ENCODE results near the gene NLRP4. TPM values are rescaled to one million over a fixed set of nuclear protein-coding genes. Genes with fewer than 3 reads are reported as not detected.

Gene NLRP4
- total and polyA plus RNA-seq, 2 of the 8 experiments (the other 6 are each of a cell fraction or from before 2014, with no cell fraction given): not detected

DNA sequence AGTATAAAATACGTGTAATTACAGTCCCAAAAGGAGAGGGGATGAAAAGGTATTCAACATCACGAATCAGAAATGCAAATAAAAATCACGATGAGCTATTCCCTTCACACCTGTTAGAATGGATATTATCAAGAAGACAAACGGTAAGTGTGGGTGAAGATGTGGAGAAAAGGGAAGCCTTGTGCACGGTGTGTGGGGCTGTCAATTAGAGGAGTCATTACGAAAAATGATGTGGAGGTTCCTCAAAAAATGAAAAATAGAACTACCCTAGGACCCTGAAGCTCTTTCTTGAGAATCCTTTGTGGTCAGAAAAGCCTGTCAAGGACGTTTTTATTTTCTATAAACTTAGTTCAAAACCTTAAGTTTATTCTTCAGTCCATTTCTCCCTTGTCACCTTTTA is 23.9 kb upstream of the NLRP4 start:
- Histone ChIP-seq H2BK120ac (replicated peaks; ENCODE audit: low read depth, low read length) (no peak overlapping the region), H4K8ac (ENCODE audit: extremely low read depth, insufficient read depth, low read length) (no peak overlapping the region), H3K27ac (ENCODE audit: low read depth, low read length) (no peak overlapping the region), H2BK20ac (ENCODE audit: low read length) (no peak overlapping the region), H3K23ac (ENCODE audit: insufficient read length) (no peak overlapping the region), H3K9me3 (ENCODE audit: insufficient read depth in 2 of 2, low read depth in 1 of 2, low read length in 1 of 2) (peaks cover 75 to 80% of the 10 kb centered on the region in 2 experiments), H3K23me2 (ENCODE audit: low read depth, low read length) (no peaks in the 10 kb centered on the region), H3K14ac (ENCODE audit: insufficient read length) (no peak overlapping the region), H2AFZ (ENCODE audit: low read length) (no peak overlapping the region), H3K27me3 (replicated peaks in 1 of 4; ENCODE audit: control insufficient read depth in 3 of 4, extremely low read depth in 1 of 4, insufficient read depth in 3 of 4, low read length in 3 of 4) (no peaks in the 10 kb centered on the region), H3K4me2 (ENCODE audit: insufficient read depth in 1 of 2, low read depth in 2 of 2, low read length in 2 of 2) (no peak overlapping the region), H4K20me1 (replicated peaks in 1 of 2; ENCODE audit: control insufficient read depth in 1 of 2, insufficient read depth in 2 of 2, low read length in 2 of 2) (no peaks in the 10 kb centered on the region), H2BK5ac (ENCODE audit: low read depth, low read length) (no peak overlapping the region), H3K56ac (replicated peaks; ENCODE audit: insufficient read length, low read depth, low read length) (no peak overlapping the region), H2BK15ac (ENCODE audit: low read length) (no peak overlapping the region), H3K79me2 (ENCODE audit: control insufficient read depth in 1 of 2, insufficient read depth in 2 of 2, low read length in 2 of 2) (no peaks in the 10 kb centered on the region), H2AK5ac (ENCODE audit: low read depth, low read length) (no peak overlapping the region), H3K4me3 (ENCODE audit: extremely low read depth in 1 of 4, insufficient read depth in 2 of 4, low read depth in 3 of 4, low read length in 4 of 4) (no peak overlapping the region), H3K4ac (replicated peaks; ENCODE audit: insufficient read length, low read depth, low read length) (no peak overlapping the region), H4K5ac (ENCODE audit: insufficient read length, low read depth, low read length) (no peak overlapping the region), H4K91ac (replicated peaks; ENCODE audit: insufficient read length, low read length) (no peak overlapping the region), H3K4me1 (replicated peaks in 1 of 4; ENCODE audit: control insufficient read depth in 3 of 4, insufficient read depth in 4 of 4, low read length in 3 of 4) (no peaks in the 10 kb centered on the region), H3K9ac (replicated peaks in 1 of 4; ENCODE audit: extremely low read depth in 1 of 4, low read depth in 3 of 4, low read length in 3 of 4) (no peak overlapping the region), H3K18ac (ENCODE audit: extremely low read depth, low read length) (no peak overlapping the region), H3K36me3 (ENCODE audit: control insufficient read depth in 2 of 4, insufficient read depth in 4 of 4, low read length in 3 of 4) (no peaks in the 10 kb centered on the region; a peak in 1 of 8 replicates), H2BK12ac (ENCODE audit: low read depth, low read length) (no peak overlapping the region), H3K79me1 (ENCODE audit: low read depth, low read length) (no peaks in the 10 kb centered on the region)
- DNase-seq (ENCODE audit: low read depth in 1 of 2, low spot score in 2 of 2) (no peak), FAIRE-seq (no peak)
- 53% methylated on average over 7 of the region's 7 CpGs; no CpG with 5 or more reads in 1 of the 2 experiments for WGBS, 2 experiments (ENCODE audit: extremely low coverage in 1 of 2, insufficient coverage in 1 of 2, insufficient read length in 1 of 2, insufficient replicate concordance in 2 of 2, low coverage in 1 of 2, low lambda C conversion rate in 2 of 2, missing lambda C conversion rate in 1 of 2)
- POLR2A ChIA-PET (ENCODE audit: partially characterized antibody): no interaction called here
- CTCF ChIA-PET (ENCODE audit: partially characterized antibody): no interaction called here
- TF ChIP-seq GTF2F1 (IDR thresholded peaks at IDR 0.05; ENCODE audit: borderline replicate concordance, low read depth, low read length) (no peak), POU5F1 (IDR thresholded peaks at IDR 0.05; ENCODE audit: low read depth, low read length) (no peak)

Measured in H1 (cell line).